ENCODE data around the gene CYP39A1. TPM values are rescaled to one million over a fixed set of nuclear protein-coding genes. Genes with fewer than 3 reads are reported as not detected.

Gene CYP39A1
- total RNA-seq, 6 experiments from 2014 or later, result not detected

GRCh38 chr6:46688966-46689335 lies 36.3 kb upstream of the CYP39A1 start:
- TF ChIP-seq CTCF (IDR thresholded peaks at IDR 0.05), result no peak
- peaks cover 2% of the 10 kb centered on the region; the same call in 1 of the 2 replicates for H3K27me3 Mint-ChIP-seq (ENCODE audit: insufficient read depth)
- DNase-seq, result no peak
- H3K9me3 Mint-ChIP-seq, result peaks cover 23% of the 10 kb centered on the region
- H3K36me3 Mint-ChIP-seq (ENCODE audit: low read depth), result no peaks in the 10 kb centered on the region; the same call in 1 of the 2 replicates
- no peak overlapping the region for H3K27ac Mint-ChIP-seq
- no peak overlapping the region for H3K4me3 Mint-ChIP-seq
- no peaks in the 10 kb centered on the region for H3K4me1 Mint-ChIP-seq (ENCODE audit: low read depth)

- H3K4me1 Mint-ChIP-seq (ENCODE audit: low read depth), result no peaks in the 10 kb centered on the region
- H3K27me3 Mint-ChIP-seq (ENCODE audit: insufficient read depth), result peaks cover 2% of the 10 kb centered on the region; the same call in 1 of the 2 replicates
- no peak overlapping the region for H3K27ac Mint-ChIP-seq
- peaks cover 19% of the 10 kb centered on the region for H3K9me3 Mint-ChIP-seq
- no peak for TF ChIP-seq CTCF (IDR thresholded peaks at IDR 0.05)
- H3K36me3 Mint-ChIP-seq (ENCODE audit: low read depth), result no peaks in the 10 kb centered on the region; the same call in 1 of the 2 replicates
- H3K4me3 Mint-ChIP-seq, result no peak overlapping the region
- DNase-seq, result no peak
Observed at GRCh38 chr6:46688117-46688965, 35.7 kb upstream of the CYP39A1 start.

- Mint-ChIP-seq H3K27me3 (ENCODE audit: insufficient read depth) (peaks cover 2% of the 10 kb centered on the region; the same call in 1 of the 2 replicates), H3K4me1 (ENCODE audit: low read depth) (no peaks in the 10 kb centered on the region), H3K36me3 (ENCODE audit: low read depth) (no peaks in the 10 kb centered on the region; the same call in 1 of the 2 replicates), H3K27ac (no peak within 1 kb of the TSS), H3K9me3 (peaks cover 19% of the 10 kb centered on the region), H3K4me3 (no peak within 1 kb of the TSS)
- no peak for TF ChIP-seq CTCF (IDR thresholded peaks at IDR 0.05)
- DNase-seq, result no peak
Observed at GRCh38 chr6:46687619-46688097, 35.0 kb upstream of the CYP39A1 start, which contains the start of gene TDRD6. Gene TDRD6 (plus strand): TSS chr6:46687885. CDS start chr6:46688129, 244 bp downstream.

- peak; percentile 13 for DNase-seq
- Mint-ChIP-seq H3K9me3 (peaks cover 19% of the 10 kb centered on the region), H3K4me1 (ENCODE audit: low read depth) (no peaks in the 10 kb centered on the region), H3K36me3 (ENCODE audit: low read depth) (no peaks in the 10 kb centered on the region; the same call in 1 of the 2 replicates), H3K27ac (no peak overlapping the region), H3K27me3 (ENCODE audit: insufficient read depth) (no peaks in the 10 kb centered on the region), H3K4me3 (no peak overlapping the region)
- no peak for TF ChIP-seq CTCF (IDR thresholded peaks at IDR 0.05)
Observed at GRCh38 chr6:46684771-46685170, 32.2 kb upstream of the CYP39A1 start.

GRCh38 chr6:46677314-46677654 lies 24.7 kb upstream of the CYP39A1 start:
- Mint-ChIP-seq H3K27ac (no peak overlapping the region), H3K36me3 (ENCODE audit: low read depth) (no peaks in the 10 kb centered on the region), H3K9me3 (no peaks in the 10 kb centered on the region; the same call in 1 of the 2 replicates), H3K27me3 (ENCODE audit: insufficient read depth) (no peaks in the 10 kb centered on the region), H3K4me3 (no peak overlapping the region), H3K4me1 (ENCODE audit: low read depth) (no peaks in the 10 kb centered on the region)
- DNase-seq, result no peak
- no peak; the same call in 1 of the 2 replicates for TF ChIP-seq CTCF (IDR thresholded peaks at IDR 0.05)

Measured in HFFc6 (cell line).